ENCODE measurements around the gene CD101. TPM values are rescaled to one million over a fixed set of nuclear protein-coding genes. Genes with fewer than 3 reads are reported as not detected.

CD101 gene
- total RNA-seq, 1 experiment from 2014 or later, result 1.2 TPM

DNA sequence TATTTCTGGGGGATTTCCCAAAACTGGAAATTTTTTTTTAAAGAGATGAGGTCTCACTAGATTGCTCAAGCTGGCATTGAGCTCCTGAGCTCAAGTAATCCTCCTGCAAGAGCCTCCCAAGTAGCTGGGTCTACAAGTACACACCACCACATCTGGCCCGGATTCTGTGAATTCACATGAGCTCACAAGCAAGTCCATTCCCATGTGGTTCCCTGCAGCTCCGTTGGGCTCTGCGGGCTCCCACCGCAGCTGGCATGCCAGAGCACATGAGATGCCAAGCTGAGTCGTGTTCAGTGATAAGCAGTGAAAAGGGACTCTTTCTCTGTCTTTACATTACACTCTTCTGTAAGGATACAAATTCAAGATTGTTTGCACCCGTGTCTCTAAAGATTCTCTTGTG, 36.7 kb downstream of the CD101 start:
- H3K9me2 ChIP-seq (ENCODE audit: insufficient read depth), result no peaks in the 10 kb centered on the region
- no peaks in the 10 kb centered on the region for H3K36me3 ChIP-seq (ENCODE audit: control insufficient read depth in 1 of 2, insufficient read depth in 2 of 2, low read length in 2 of 2)
- no peak overlapping the region for H3K4me2 ChIP-seq (ENCODE audit: low read length)
- H3K9ac ChIP-seq (ENCODE audit: low read length), result no peak overlapping the region
- DNase-seq (ENCODE audit: low read depth, low spot score), result no peak
- ChIA-PET CTCF (no interaction called here), POLR2A (no interaction called here), RAD21 (ENCODE audit: low non-redundant PET in 1 of 2, low total read pairs in 2 of 2, uncharacterized antibody in 2 of 2, unreplicated experiment in 2 of 2) (no interaction called here)
- ATAC-seq, result no peak
- no peak overlapping the region for H2AFZ ChIP-seq (ENCODE audit: low read depth, low read length, poor library complexity, severe bottlenecking)
- H3K4me3 ChIP-seq (replicated peaks in 1 of 2; ENCODE audit: low read depth in 1 of 2, low read length in 2 of 2), result no peak overlapping the region
- no peak overlapping the region for H3K27ac ChIP-seq (ENCODE audit: low read depth, low read length)
- H3K27me3 ChIP-seq (ENCODE audit: insufficient read depth, low read length), result no peaks in the 10 kb centered on the region
- H3K79me2 ChIP-seq (ENCODE audit: insufficient read depth, low read length), result no peaks in the 10 kb centered on the region
- TF ChIP-seq, protein P1, sequence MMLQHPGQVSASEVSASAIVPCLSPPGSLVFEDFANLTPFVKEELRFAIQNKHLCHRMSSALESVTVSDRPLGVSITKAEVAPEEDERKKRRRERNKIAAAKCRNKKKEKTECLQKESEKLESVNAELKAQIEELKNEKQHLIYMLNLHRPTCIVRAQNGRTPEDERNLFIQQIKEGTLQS (IDR thresholded peaks at IDR 0.05), result no peak
- TF ChIP-seq POLR2A (IDR thresholded peaks at IDR 0.05; ENCODE audit: borderline replicate concordance, extremely low read depth, insufficient read depth, insufficient read length) (no peak), SIN3A (IDR thresholded peaks at IDR 0.05; ENCODE audit: low read depth) (no peak), CEBPB (IDR thresholded peaks at IDR 0.05; ENCODE audit: low read depth) (no peak), SP1 (IDR thresholded peaks at IDR 0.05; ENCODE audit: low read depth) (no peak), ZFX (IDR thresholded peaks at IDR 0.05) (no peak), RAD21 (IDR thresholded peaks at IDR 0.05; ENCODE audit: low read depth) (no peak), SRF (IDR thresholded peaks at IDR 0.05; ENCODE audit: low read depth) (no peak), FOSL1 (IDR thresholded peaks at IDR 0.05; ENCODE audit: low read depth) (no peak), ELF1 (IDR thresholded peaks at IDR 0.05; ENCODE audit: borderline replicate concordance, low read depth) (no peak), CBX3 (IDR thresholded peaks at IDR 0.05; ENCODE audit: low read depth) (no peak), EGR1 (IDR thresholded peaks at IDR 0.05; ENCODE audit: low read depth) (no peak), JUND (IDR thresholded peaks at IDR 0.05) (no peak), YY1 (IDR thresholded peaks at IDR 0.05; ENCODE audit: extremely low read depth, insufficient replicate concordance, low read depth, low read length) (no peak), ZNF274 (IDR thresholded peaks at IDR 0.05; ENCODE audit: low read depth, low read length) (no peak), EZH2phosphoT487 (IDR thresholded peaks at IDR 0.05; ENCODE audit: borderline replicate concordance) (no peak), EZH2 (IDR thresholded peaks at IDR 0.05) (no peak)
- TF ChIP-seq, protein P2, sequence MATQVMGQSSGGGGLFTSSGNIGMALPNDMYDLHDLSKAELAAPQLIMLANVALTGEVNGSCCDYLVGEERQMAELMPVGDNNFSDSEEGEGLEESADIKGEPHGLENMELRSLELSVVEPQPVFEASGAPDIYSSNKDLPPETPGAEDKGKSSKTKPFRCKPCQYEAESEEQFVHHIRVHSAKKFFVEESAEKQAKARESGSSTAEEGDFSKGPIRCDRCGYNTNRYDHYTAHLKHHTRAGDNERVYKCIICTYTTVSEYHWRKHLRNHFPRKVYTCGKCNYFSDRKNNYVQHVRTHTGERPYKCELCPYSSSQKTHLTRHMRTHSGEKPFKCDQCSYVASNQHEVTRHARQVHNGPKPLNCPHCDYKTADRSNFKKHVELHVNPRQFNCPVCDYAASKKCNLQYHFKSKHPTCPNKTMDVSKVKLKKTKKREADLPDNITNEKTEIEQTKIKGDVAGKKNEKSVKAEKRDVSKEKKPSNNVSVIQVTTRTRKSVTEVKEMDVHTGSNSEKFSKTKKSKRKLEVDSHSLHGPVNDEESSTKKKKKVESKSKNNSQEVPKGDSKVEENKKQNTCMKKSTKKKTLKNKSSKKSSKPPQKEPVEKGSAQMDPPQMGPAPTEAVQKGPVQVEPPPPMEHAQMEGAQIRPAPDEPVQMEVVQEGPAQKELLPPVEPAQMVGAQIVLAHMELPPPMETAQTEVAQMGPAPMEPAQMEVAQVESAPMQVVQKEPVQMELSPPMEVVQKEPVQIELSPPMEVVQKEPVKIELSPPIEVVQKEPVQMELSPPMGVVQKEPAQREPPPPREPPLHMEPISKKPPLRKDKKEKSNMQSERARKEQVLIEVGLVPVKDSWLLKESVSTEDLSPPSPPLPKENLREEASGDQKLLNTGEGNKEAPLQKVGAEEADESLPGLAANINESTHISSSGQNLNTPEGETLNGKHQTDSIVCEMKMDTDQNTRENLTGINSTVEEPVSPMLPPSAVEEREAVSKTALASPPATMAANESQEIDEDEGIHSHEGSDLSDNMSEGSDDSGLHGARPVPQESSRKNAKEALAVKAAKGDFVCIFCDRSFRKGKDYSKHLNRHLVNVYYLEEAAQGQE (IDR thresholded peaks at IDR 0.05; ENCODE audit: low read depth), result no peak
- TF ChIP-seq, protein P3, sequence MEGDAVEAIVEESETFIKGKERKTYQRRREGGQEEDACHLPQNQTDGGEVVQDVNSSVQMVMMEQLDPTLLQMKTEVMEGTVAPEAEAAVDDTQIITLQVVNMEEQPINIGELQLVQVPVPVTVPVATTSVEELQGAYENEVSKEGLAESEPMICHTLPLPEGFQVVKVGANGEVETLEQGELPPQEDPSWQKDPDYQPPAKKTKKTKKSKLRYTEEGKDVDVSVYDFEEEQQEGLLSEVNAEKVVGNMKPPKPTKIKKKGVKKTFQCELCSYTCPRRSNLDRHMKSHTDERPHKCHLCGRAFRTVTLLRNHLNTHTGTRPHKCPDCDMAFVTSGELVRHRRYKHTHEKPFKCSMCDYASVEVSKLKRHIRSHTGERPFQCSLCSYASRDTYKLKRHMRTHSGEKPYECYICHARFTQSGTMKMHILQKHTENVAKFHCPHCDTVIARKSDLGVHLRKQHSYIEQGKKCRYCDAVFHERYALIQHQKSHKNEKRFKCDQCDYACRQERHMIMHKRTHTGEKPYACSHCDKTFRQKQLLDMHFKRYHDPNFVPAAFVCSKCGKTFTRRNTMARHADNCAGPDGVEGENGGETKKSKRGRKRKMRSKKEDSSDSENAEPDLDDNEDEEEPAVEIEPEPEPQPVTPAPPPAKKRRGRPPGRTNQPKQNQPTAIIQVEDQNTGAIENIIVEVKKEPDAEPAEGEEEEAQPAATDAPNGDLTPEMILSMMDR (IDR thresholded peaks at IDR 0.05 in 2 of 3, conservative IDR thresholded peaks at IDR 0.05 in 1 of 3; ENCODE audit: borderline replicate concordance in 1 of 3, insufficient read depth in 1 of 3, low read depth in 2 of 3, low read length in 2 of 3), result no peak
- BruUV-seq (replicated peaks), result no TSS peak
- no peaks in the 10 kb centered on the region for H3K9me3 ChIP-seq (ENCODE audit: control insufficient read depth in 1 of 2, insufficient read depth in 1 of 2, low read depth in 1 of 2, low read length in 2 of 2)
- H4K20me1 ChIP-seq (ENCODE audit: insufficient read depth), result no peaks in the 10 kb centered on the region
- H3K4me1 ChIP-seq (ENCODE audit: control insufficient read depth in 1 of 2, insufficient read depth in 2 of 2, low read length in 2 of 2), result no peaks in the 10 kb centered on the region
- intact Hi-C loops (cut with micrococcal nuclease), result loop anchor here (5.0 kb wide), 1 partner anchor 91 kb away; no protein-coding TSS in a partner anchor
